Effector CD4-positive, alpha-beta T cell (primary cell): ENCODE data around the gene ARHGAP24.
"Not testable (repeated sequence)": the region's sequence is repeated elsewhere in the genome, so short reads cannot be mapped to it uniquely, and the experiment has no call there.

Source experiments
- DNase-seq: peaks from one replicate; pipeline ENCODE4 v3.0.0-alpha.2; 2020

ARHGAP24 gene

GRCh38 chr4:85826060-85826678 lies 351.2 kb downstream of the ARHGAP24 start:
- no peak for DNase-seq

GRCh38 chr4:85828027-85828890 lies 353.3 kb downstream of the ARHGAP24 start:
- no peak for DNase-seq

GRCh38 chr4:85829276-85830051 lies 354.5 kb downstream of the ARHGAP24 start:
- DNase-seq: no peak

GRCh38 chr4:85831647-85832046 lies 356.7 kb downstream of the ARHGAP24 start:
- no peak for DNase-seq

- DNase-seq: no peak
Observed at GRCh38 chr4:85833302-85833701, 358.4 kb downstream of the ARHGAP24 start.

GRCh38 chr4:85834934-85835333 lies 360.0 kb downstream of the ARHGAP24 start:
- DNase-seq: no peak

GRCh38 chr4:85836588-85837438 lies 361.9 kb downstream of the ARHGAP24 start:
- no peak for DNase-seq

GRCh38 chr4:85837439-85837733 lies 362.4 kb downstream of the ARHGAP24 start:
- DNase-seq: no peak

- not testable (repeated sequence) for DNase-seq
Observed at GRCh38 chr4:85839981-85840451, 365.1 kb downstream of the ARHGAP24 start.

GRCh38 chr4:85842540-85842939 lies 367.6 kb downstream of the ARHGAP24 start:
- no peak for DNase-seq

GRCh38 chr4:85853740-85854139 lies 378.8 kb downstream of the ARHGAP24 start:
- not testable (repeated sequence) for DNase-seq

GRCh38 chr4:85854546-85854945 lies 379.6 kb downstream of the ARHGAP24 start:
- DNase-seq: no peak

- DNase-seq: no peak
Observed at GRCh38 chr4:85860066-85860740, 385.3 kb downstream of the ARHGAP24 start.

- DNase-seq: no peak
Observed at GRCh38 chr4:85861064-85861765, 386.3 kb downstream of the ARHGAP24 start.

- no peak for DNase-seq
Observed at GRCh38 chr4:85862896-85863295, 387.9 kb downstream of the ARHGAP24 start.

GRCh38 chr4:85864259-85865205 lies 389.6 kb downstream of the ARHGAP24 start:
- no peak for DNase-seq

- DNase-seq: no peak
Observed at GRCh38 chr4:85865256-85865655, 390.3 kb downstream of the ARHGAP24 start.

- DNase-seq: no peak
Observed at GRCh38 chr4:85866508-85866907, 391.6 kb downstream of the ARHGAP24 start.

GRCh38 chr4:85867271-85867670 lies 392.3 kb downstream of the ARHGAP24 start:
- no peak for DNase-seq

GRCh38 chr4:85869181-85869580 lies 394.2 kb downstream of the ARHGAP24 start:
- DNase-seq: no peak
